GM18858 (cell line): ENCODE measurements around the gene MCL1.
A peak's percentile ranks its signal among the peaks of the same experiment; 100 is the strongest.
"Not testable (repeated sequence)": the region's sequence is repeated elsewhere in the genome, so short reads cannot be mapped to it uniquely, and the experiment has no call there.

Source experiments
- ATAC-seq: cut with Tn5 transposase; IDR thresholded peaks from one replicate; pipeline ENCODE4 v1.9.1; 2021; ENCODE audit not compliant: unreplicated experiment

MCL1 gene

GRCh38 chr1:150579110-150579944 is at the start of gene MCL1:
TSS of gene MCL1 (minus strand) at chr1:150579610. CDS start at chr1:150579530, 80 bp downstream.
- ATAC-seq = peak; percentile 66

GRCh38 chr1:150628766-150629114 is 49.3 kb upstream of the MCL1 start:
- no peak for ATAC-seq

- ATAC-seq = no peak
Observed at GRCh38 chr1:150627826-150628410, 48.5 kb upstream of the MCL1 start.

GRCh38 chr1:150626150-150626549 is 46.7 kb upstream of the MCL1 start:
- ATAC-seq = no peak

- ATAC-seq = not testable (repeated sequence)
Observed at GRCh38 chr1:150624546-150624945, 45.1 kb upstream of the MCL1 start.

GRCh38 chr1:150624134-150624533 is 44.7 kb upstream of the MCL1 start:
- not testable (repeated sequence) for ATAC-seq

GRCh38 chr1:150622303-150622975 is 43.0 kb upstream of the MCL1 start:
- no peak for ATAC-seq

- no peak for ATAC-seq
Observed at GRCh38 chr1:150621497-150622302, 42.3 kb upstream of the MCL1 start.

- no peak for ATAC-seq
Observed at GRCh38 chr1:150620919-150621318, 41.5 kb upstream of the MCL1 start.

GRCh38 chr1:150619576-150620509 is 40.4 kb upstream of the MCL1 start:
- no peak for ATAC-seq

GRCh38 chr1:150615346-150616201 is 36.2 kb upstream of the MCL1 start:
- no peak for ATAC-seq

GRCh38 chr1:150613061-150613920 is 33.9 kb upstream of the MCL1 start:
- ATAC-seq = peak; percentile 32

- ATAC-seq = no peak
Observed at GRCh38 chr1:150612014-150612345, 32.6 kb upstream of the MCL1 start.

- no peak for ATAC-seq
Observed at GRCh38 chr1:150610576-150610975, 31.2 kb upstream of the MCL1 start.

GRCh38 chr1:150609732-150610131 is 30.3 kb upstream of the MCL1 start:
- no peak for ATAC-seq

- ATAC-seq = no peak
Observed at GRCh38 chr1:150606463-150607142, 27.2 kb upstream of the MCL1 start.

- not testable (repeated sequence) for ATAC-seq
Observed at GRCh38 chr1:150605451-150605731, 26.0 kb upstream of the MCL1 start.

GRCh38 chr1:150604226-150604588 is 24.8 kb upstream of the MCL1 start:
- ATAC-seq = no peak
